Spleen (tissue), 11 donors: Measurements from ENCODE around the gene SLCO2A1. TPM values are rescaled to one million over a fixed set of nuclear protein-coding genes. Genes with fewer than 3 reads are reported as not detected.

Experiments
- DNase-seq: peaks from one replicate; pipeline ENCODE4 v3.0.0-alpha.2; 2020
- H3K27ac ChIP-seq, 8 donors: fragments of 200-600 bp; sonication (generic) in 7 of 8; 1 replicate in 4 of 8; 2 replicates in 4 of 8; pipeline versions ENCODE4 v1.5.0 to v1.8.0; 2016 to 2021; ENCODE audit warnings: inconsistent platforms in 4 of 8, mild to moderate bottlenecking in 4 of 8, moderate library complexity in 1 of 8
- H3K27me3 ChIP-seq, 7 donors: fragments of 200-600 bp; sonication (generic) in 6 of 7; replicated peaks in 1 of 7; 1 replicate in 4 of 7; 2 replicates in 3 of 7; pipeline versions ENCODE4 v1.5.0 to v1.8.0; 2016 to 2021; ENCODE audit warnings: inconsistent platforms in 3 of 7, mild to moderate bottlenecking in 1 of 7
- H3K36me3 ChIP-seq, 6 donors: fragments of 200-600 bp; sonication (generic) in 5 of 6; 1 replicate in 4 of 6; 2 replicates in 2 of 6; pipeline versions ENCODE4 v1.5.0 to v1.8.0; 2016 to 2021; ENCODE audit warnings: inconsistent platforms in 2 of 6
- H3K4me1 ChIP-seq, 6 donors: fragments of 200-600 bp; sonication (generic) in 5 of 6; 1 replicate in 3 of 6; 2 replicates in 3 of 6; pipeline versions ENCODE4 v1.5.0 to v1.8.0; 2016 to 2021; ENCODE audit warnings: inconsistent platforms in 3 of 6
- H3K4me3 ChIP-seq, 8 donors: fragments of 200-600 bp; sonication (generic) in 7 of 8; 1 replicate in 4 of 8; 2 replicates in 4 of 8; pipeline versions ENCODE4 v1.5.0 to v1.8.0; 2016 to 2021; ENCODE audit warnings: inconsistent platforms in 4 of 8, mild to moderate bottlenecking in 4 of 8, moderate library complexity in 2 of 8
- H3K9me3 ChIP-seq, 8 donors: fragments of 200-600 bp; sonication (generic) in 7 of 8; 1 replicate in 4 of 8; 2 replicates in 4 of 8; pipeline versions ENCODE4 v1.5.0 to v1.8.0; 2016 to 2021; ENCODE audit warnings: inconsistent platforms in 4 of 8
- CTCF ChIP-seq, 11 experiments: fragments of 200-600 bp in 7 of 11; fragments of 450-650 bp in 4 of 11; sonication (generic) in 4 of 11; IDR thresholded peaks in 8 of 11; conservative IDR thresholded peaks in 3 of 11; 1 replicate in 7 of 11; 2 replicates in 4 of 11; pipeline versions ENCODE4 v1.4.0 to v1.8.0; 2016 to 2021; ENCODE audit warnings: antibody characterized with exemption in 11 of 11, inconsistent platforms in 4 of 11, mild to moderate bottlenecking in 1 of 11
- POLR2A ChIP-seq, 3 donors: fragments of 450-650 bp; IDR thresholded peaks; one replicate each; pipeline ENCODE4 v1.5.1; 2017; ENCODE audit warnings: antibody characterized with exemption in 3 of 3, mild to moderate bottlenecking in 1 of 3
- POLR2AphosphoS5 ChIP-seq, 3 donors: sonication (generic); formaldehyde crosslinking; IDR thresholded peaks; one replicate each; pipeline ENCODE4 v1.5.1; 2017; ENCODE audit warnings: antibody characterized with exemption in 3 of 3
- WGBS, 5 donors: extraction: QIAGEN DNeasy Blood & Tissue Kit in 3 of 5; methylation state at CpG; one replicate each; pipeline versions ENCODE4 v1.1.5 to v1.1.7; 2013 to 2018; 5-methylcytosine and 5-hydroxymethylcytosine counted together
- intact Hi-C: fragments of 100-400 bp; cut with DNase I; formaldehyde crosslinking; loops from one replicate; pipeline ENCODE4 v1.15.0; 2023; ENCODE audit warnings: low total_unique reads
- polyA plus RNA-seq, 3 donors: library from polyadenylated mRNA; stranded (reverse); fragments of 200-250 nt; gene quantifications; one replicate each; pipeline ENCODE4 v1.2.1, GENCODE V29; 2013
- total RNA-seq, 7 donors: library from RNA; depleted of rRNA in 3 of 7; stranded (reverse); fragments of >200 nt in 3 of 7; fragmentation: NEBNext Ultra II Directional in 4 of 7; extraction: Animal tissue kit (Norgen Biotek cat#: 25700) in 4 of 7; gene quantifications; one replicate each; pipeline versions ENCODE4 v1.1.0 to v1.2.1, GENCODE V29; 2016 to 2021
- donor health status: healthy with polysubstance abuse.
- donor health status: DM: no; HTN: no; CAD: no; lungs with moderate emphysema.
- donor health status: DM: no; HTN: no; CAD: no.
- donor health status: Bipolar disorder and iron deficiency.
- donor health status: healthy.
- donor health status: DM: no; HTN: no; CAD: no.
- donor health status: DM: yes; HTN: yes; CAD: no.

SLCO2A1 gene
- total and polyA plus RNA-seq, 10 donors, result 4.8 to 118 (median 29.8) TPM

GRCh38 chr3:133882986-133883586, 146.6 kb downstream of the SLCO2A1 start:
- H3K27me3 ChIP-seq, result no peaks in the 10 kb centered on the region
- peaks cover 0 to 8% (median 2%) of the 10 kb centered on the region in 6 donors for H3K4me1 ChIP-seq
- H3K36me3 ChIP-seq, result no peaks in the 10 kb centered on the region
- intact Hi-C loops, result no loop called here
- H3K27ac ChIP-seq, result no peak overlapping the region
- 73 to 95% (median 85%) methylated on average over 3 of the region's 3 CpGs for WGBS, 5 donors
- H3K9me3 ChIP-seq, result peaks cover 0 to 21% (median 14%) of the 10 kb centered on the region in 8 donors
- DNase-seq, result no peak
- TF ChIP-seq POLR2AphosphoS5 (IDR thresholded peaks at IDR 0.05), result no peak
- no peak for TF ChIP-seq CTCF (IDR thresholded peaks at IDR 0.05 in 8 of 11, conservative IDR thresholded peaks at IDR 0.05 in 3 of 11)
- TF ChIP-seq POLR2A (IDR thresholded peaks at IDR 0.05), result no peak
- no peak overlapping the region for H3K4me3 ChIP-seq

GRCh38 chr3:133881939-133882825, 147.5 kb downstream of the SLCO2A1 start:
- intact Hi-C loops, result no loop called here
- no peak for TF ChIP-seq CTCF (IDR thresholded peaks at IDR 0.05 in 8 of 11, conservative IDR thresholded peaks at IDR 0.05 in 3 of 11)
- no peak for TF ChIP-seq POLR2AphosphoS5 (IDR thresholded peaks at IDR 0.05)
- TF ChIP-seq POLR2A (IDR thresholded peaks at IDR 0.05), result no peak
- no peaks in the 10 kb centered on the region for H3K27me3 ChIP-seq
- H3K4me1 ChIP-seq, result peaks cover 0 to 5% (median 0%) of the 10 kb centered on the region in 6 donors
- H3K27ac ChIP-seq, result no peak overlapping the region
- H3K36me3 ChIP-seq, result no peaks in the 10 kb centered on the region
- peaks cover 0 to 25% (median 19%) of the 10 kb centered on the region in 8 donors for H3K9me3 ChIP-seq
- no peak for DNase-seq
- WGBS, 5 donors, result 60 to 87% (median 64%) methylated on average over 5 of the region's 5 CpGs
- no peak overlapping the region for H3K4me3 ChIP-seq

GRCh38 chr3:133881492-133881891, 148.2 kb downstream of the SLCO2A1 start:
- H3K4me3 ChIP-seq, result no peak overlapping the region
- no peaks in the 10 kb centered on the region for H3K36me3 ChIP-seq
- no peaks in the 10 kb centered on the region for H3K27me3 ChIP-seq
- intact Hi-C loops, result no loop called here
- DNase-seq, result no peak
- 73 to 90% (median 83%) methylated on average over 1 of the region's 1 CpG for WGBS, 5 donors
- peak overlapping the region in 1 of 8 donors; percentile 4 for H3K27ac ChIP-seq
- no peak for TF ChIP-seq POLR2AphosphoS5 (IDR thresholded peaks at IDR 0.05)
- no peak for TF ChIP-seq POLR2A (IDR thresholded peaks at IDR 0.05)
- TF ChIP-seq CTCF (IDR thresholded peaks at IDR 0.05 in 8 of 11, conservative IDR thresholded peaks at IDR 0.05 in 3 of 11), result no peak
- peaks cover 0 to 5% (median 0%) of the 10 kb centered on the region in 6 donors for H3K4me1 ChIP-seq
- peaks cover 0 to 25% (median 19%) of the 10 kb centered on the region in 8 donors for H3K9me3 ChIP-seq
